Heart left ventricle (tissue), 13 donors: ENCODE results near the gene SLIT3.

Experiments
- CTCF ChIP-seq, 12 donors: fragments of 200-600 bp; sonication (generic) in 4 of 12; IDR thresholded peaks; one replicate each; pipeline versions ENCODE4 v1.5.0 to v1.8.0; 2018 to 2022; ENCODE audit warnings: antibody characterized with exemption in 12 of 12, mild to moderate bottlenecking in 5 of 12
- POLR2A ChIP-seq, 2 donors: fragments of 450-650 bp; IDR thresholded peaks; one replicate each; pipeline ENCODE4 v1.6.1; 2017; ENCODE audit warnings: antibody characterized with exemption in 2 of 2, mild to moderate bottlenecking in 2 of 2, moderate library complexity in 2 of 2
- donor health status: ischemic (EF 13 %, LVEDD 7.1; RV severe dilation, severe dysfunction).
- donor health status: DM: no; HTN: yes; CAD: no.
- donor health status: DM: no; HTN: no; CAD: no.
- donor health status: ischemic (EF 25% LVEDD 6.9; RV normal size, moderate dysfunction).
- donor health status: ischemic (EF 25% LVEDD 5.7; RV mildly dilated, moderate dysfunction).
- donor health status: ischemic (EF 35%, LVEDD 5.7; RV mildly dilated, moderate dysfunction).
- donor health status: nonischemic (EF 11% LVEDD 7.7; RV severe dilation, severe dysfunction).
- donor health status: DM: yes; HTN: yes; CAD: no.
- donor health status: PGD.
- donor health status: ischemic (EF 29% LVEDD 5.4; RV normal size, mild dysfunction).
- donor health status: nonischemic (EF 23%, LVEDD 6.1; RV moderate dilation, normal function).

- TF ChIP-seq CTCF (IDR thresholded peaks at IDR 0.05) (no peak), POLR2A (IDR thresholded peaks at IDR 0.05) (no peak)
These were observed 263.5 kb downstream of the SLIT3 start for GRCh38 chr5:169037466-169037865.
